Activated CD8-positive, alpha-beta memory T cell treated with anti-CD3 and anti-CD28 coated beads for 4 hours (primary cell): ENCODE measurements around the gene CYB561.
A peak's percentile ranks its signal among the peaks of the same experiment; 100 is the strongest.
"Not testable (repeated sequence)": the region's sequence is repeated elsewhere in the genome, so short reads cannot be mapped to it uniquely, and the experiment has no call there.

Source experiments
- DNase-seq, 2 donors: peaks; one replicate each; pipeline ENCODE4 v3.0.0-alpha.2; 2020; ENCODE audit warnings: low read depth in 2 of 2

CYB561 gene

DNA sequence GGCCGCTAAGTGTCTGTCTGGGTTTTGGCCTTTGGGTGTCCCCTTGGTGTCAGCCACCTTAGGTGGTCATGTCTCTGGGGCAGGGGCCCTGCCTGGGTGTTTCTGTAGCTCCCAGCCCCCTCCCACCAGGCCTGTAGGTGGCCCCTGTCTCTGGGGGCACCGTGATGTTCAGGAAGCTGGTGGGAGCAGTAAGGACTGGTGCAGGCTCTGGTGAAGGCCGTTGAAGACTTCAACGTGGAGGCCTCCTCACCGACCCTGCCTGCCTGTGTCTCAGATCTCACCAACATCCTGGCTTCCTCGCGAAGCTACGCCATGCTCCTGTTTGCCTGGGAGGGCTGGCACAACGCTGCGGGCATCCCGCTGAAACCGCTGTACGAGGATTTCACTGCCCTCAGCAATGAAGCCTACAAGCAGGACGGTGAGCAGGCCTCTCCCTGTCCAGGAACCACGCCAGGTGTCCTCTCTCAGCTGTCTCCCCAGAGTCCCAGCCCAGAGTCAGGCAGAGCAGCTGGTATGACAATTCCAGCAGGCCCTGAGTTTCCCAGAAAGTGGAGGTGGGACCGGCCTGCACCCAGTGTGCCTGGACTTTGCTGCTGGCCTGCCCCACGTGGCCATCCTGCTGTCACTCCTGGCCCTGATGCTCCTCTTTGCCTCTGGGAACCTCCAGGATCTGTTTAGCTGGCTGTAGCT lies 33.5 kb upstream of the CYB561 start:
- DNase-seq, result no peak

DNA sequence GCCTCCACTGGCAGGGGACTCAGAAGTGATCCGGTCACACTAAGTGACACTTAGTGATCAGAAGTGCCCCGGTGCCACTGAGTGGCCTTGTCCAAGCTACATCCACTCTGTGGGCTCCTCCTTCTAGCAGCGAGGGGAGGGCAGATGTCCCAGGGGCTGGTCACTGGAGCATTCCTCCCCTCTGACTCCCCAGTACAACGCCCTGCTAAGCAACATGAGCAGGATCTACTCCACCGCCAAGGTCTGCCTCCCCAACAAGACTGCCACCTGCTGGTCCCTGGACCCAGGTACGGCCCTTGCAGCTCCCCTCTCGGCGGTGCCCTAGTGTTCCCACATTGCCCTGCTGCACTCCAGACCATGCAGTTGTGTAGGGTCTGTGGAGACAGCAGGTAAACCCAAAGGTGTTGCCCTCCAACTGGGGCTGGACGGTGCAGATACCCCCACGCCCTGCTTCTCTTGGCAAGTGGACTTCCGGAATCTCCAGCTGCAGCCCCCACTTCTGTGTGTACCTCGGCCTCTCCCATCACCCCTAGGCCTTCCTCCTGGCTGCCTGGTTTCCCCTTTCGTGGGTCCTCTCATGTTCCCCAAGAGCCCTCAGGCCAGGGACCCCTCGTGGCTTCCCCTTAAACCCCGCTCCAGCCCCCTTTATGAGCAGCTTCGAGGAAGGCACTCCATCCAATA lies 32.8 kb upstream of the CYB561 start:
- DNase-seq, result peak; percentile 48 to 57

DNA sequence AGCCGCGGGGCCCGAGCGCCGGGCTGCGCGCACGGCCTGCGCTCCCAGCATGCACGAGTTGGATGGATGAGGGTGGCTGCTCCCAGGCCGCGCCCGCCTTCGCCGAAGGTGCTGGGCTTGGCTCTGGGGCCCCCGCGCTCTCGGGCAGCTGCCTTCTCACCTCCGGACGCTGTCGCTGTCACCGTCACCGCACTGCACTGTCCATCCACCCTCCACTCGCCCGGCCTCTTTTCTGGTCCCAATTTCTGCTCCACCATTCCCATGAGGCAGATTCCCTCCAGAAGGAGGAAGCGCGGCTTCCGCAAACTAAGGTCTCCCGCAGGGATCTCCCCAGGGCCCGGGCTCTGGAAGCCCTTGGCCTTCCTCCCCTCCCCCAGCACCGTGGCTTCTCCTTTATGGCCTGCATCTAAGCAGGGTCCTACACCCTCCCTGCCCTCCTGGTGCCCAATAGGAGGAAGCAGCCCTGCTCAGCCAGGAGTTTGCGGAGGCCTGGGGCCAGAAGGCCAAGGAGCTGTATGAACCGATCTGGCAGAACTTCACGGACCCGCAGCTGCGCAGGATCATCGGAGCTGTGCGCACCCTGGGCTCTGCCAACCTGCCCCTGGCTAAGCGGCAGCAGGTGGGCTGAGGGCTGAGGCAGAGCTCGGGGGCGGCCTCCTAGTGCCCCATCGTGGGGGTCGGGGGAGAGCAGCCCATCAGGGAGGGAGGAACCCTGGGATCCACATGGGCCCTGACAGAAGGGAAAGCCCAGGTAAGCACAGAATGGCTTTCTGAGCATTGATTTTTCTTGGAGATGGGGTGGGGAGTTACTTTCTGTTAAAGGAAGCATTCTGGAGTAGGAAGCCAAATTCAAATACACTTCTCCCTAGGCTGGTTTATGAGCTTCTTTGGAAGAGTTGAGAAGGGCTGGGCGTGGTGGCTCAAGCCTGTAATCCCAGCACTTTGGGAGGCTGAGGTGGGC lies 31.7 kb upstream of the CYB561 start:
- DNase-seq, result no peak

DNA sequence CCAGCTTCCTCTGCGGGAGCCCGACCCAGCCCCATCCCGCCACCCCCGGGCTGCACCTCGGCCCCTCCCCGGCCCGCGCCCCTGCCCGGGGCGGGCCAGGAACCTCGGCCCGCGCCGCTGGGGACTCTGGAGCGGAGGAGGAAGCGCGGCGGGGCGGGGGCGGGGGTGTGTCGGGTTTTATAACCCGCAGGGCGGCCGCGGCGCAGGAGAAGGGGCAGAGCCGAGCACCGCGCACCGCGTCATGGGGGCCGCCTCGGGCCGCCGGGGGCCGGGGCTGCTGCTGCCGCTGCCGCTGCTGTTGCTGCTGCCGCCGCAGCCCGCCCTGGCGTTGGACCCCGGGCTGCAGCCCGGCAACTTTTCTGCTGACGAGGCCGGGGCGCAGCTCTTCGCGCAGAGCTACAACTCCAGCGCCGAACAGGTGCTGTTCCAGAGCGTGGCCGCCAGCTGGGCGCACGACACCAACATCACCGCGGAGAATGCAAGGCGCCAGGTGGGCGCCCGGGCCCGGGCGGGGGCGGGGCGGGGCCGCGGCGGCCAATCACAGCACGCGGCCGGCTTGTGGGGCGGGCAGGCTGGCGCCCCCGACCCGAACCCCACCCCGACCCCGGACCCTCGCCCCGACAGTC lies 30.9 kb upstream of the CYB561 start, which contains the start of gene ACE:
Gene ACE (plus strand): TSS at position 208 of the 626 bp plus-strand sequence. CDS start 34 bp downstream, at position 242.
- DNase-seq, result no peak

DNA sequence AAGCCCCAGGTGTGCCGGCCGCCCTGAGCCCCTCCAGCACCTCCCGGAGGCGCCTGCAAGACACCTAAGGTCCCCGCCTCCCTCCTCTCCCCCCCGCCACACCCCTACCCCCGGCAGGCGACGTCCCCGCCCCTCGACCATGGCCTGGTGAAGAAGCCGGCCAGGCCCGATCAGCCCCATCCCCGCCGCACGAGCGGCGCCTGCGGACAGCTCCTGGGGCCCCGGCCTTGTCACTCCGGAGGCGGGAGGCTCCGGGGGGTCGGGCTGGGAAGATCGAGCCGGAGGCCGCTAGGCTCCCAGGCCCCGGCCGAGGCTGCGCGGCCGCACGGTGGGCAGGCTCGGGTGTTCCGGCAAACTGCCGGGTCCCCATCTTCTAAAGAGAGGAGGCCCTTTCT lies 30.4 kb upstream of the CYB561 start:
- DNase-seq, result no peak

DNA sequence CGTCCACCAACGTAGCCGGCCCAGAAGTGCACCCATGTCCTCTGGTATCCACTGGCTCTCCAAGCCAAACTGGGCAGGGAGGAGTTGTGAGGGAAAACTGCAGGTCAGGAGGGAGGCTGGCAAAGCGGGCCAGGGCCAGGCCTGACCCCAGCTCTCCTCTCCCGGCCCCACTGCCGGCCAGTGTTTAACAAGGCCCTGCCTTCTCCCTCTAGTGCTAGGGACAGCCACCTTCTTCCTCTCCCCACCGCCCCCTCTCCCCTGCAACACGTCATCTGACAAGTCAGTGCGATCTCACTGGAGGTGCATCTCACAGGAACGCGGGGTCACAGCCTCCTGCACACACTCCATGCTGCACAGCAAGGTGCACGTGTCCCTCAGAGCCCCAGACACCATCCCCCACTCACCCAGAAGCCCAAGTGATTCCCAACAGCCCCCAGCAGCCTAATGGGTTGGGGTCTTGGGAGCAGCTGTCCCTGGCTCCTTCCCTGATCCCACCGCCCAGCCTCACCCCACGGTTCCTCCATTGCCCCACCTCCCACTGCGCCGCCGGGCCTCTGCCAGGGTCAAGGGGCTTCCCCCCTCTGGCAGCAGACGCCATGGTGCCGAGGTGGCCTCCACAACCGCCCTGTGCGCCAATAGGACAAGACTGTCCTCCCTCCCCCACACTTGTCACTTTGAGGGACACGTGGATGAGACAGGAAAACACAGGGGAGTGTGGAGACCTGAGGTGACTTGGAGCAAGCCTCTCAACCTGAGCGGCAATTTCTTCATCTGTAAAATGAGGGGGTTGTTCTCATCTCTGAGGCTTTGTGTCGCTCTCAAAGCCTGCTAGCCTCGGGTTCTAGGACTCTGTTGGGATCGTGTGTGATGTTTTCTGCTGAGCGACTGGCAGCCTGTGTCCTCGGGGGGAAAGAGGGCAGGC lies 29.6 kb upstream of the CYB561 start:
- DNase-seq, result no peak

DNA sequence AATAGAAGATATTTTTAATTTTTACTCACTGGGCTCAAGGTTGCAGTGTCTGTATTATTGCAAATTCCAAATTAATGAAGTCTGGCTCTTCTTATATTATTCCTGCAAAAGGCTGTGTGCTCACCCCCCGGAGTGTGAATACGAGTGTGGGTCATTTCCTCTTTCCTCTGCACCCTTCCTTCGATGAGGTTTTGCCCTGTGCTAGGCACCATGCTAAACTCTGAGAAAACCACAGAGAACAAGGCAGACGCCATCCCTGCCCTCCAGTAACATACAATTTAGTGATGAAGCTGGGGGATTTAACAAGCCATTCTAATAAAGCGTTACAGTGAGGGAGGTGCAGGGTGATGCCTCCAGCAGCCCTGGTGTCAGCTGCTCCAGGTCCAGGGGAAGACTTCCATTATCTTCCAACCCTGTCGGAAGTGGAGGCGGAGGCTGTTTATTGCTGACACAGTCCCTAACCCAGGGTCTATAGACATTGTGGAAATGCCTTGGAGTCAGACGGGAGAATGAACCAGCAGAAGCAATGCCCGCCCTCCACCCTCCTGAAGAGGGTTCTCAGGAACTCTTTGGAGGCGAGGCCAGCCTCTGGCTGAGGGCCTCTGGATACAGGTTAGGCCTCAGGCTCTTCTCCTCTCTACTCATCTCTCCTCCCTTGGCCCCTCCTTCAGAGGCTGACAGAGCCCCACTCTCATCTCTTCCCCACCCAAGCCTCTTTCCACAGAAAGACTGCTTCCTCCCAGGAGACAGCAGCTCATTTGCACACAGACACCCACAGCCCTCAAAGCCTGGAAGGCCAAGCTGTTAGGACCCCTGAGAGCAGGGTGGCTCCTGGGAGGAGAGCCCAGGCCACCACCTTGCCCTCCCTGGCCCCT lies 28.7 kb upstream of the CYB561 start:
- no peak for DNase-seq

DNA sequence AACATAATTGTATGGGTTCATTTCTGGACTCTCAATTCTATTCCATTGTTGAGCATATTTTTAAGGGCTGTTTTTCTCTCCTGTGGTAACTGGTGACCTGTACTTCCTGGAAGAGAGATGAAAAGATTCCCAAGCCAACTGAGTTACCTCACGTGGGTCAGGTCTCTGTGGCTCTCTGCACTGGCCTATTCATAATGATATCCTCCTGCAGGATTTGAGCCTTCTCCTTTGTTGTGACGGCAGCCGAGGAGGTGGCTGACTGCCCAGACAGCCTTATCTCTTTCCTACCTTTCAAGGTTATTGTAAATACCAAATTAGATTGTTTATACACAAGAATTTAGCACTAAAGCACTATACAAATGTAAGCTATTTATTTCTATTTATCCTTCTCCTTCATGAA lies 28.1 kb upstream of the CYB561 start:
- no peak for DNase-seq

DNA sequence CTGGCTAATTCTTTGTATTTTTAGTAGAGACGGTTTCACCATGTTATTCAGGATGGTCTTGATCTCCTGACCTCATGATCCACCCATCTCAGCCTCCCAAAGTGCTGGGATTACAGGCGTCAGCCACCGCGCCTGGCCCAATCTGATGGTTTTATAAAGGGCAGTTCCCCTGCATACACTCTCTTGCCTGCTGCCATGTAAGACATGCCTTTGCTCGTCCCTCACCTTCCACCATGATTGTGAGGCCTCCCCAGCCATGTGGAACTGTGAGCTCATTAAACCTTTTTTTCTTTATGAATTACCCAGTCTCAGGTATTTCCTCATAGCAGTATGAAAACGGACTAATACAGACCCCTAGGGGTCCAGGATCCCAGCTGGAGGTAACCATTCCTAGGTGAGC lies 22.0 kb upstream of the CYB561 start:
- not testable (repeated sequence) for DNase-seq

DNA sequence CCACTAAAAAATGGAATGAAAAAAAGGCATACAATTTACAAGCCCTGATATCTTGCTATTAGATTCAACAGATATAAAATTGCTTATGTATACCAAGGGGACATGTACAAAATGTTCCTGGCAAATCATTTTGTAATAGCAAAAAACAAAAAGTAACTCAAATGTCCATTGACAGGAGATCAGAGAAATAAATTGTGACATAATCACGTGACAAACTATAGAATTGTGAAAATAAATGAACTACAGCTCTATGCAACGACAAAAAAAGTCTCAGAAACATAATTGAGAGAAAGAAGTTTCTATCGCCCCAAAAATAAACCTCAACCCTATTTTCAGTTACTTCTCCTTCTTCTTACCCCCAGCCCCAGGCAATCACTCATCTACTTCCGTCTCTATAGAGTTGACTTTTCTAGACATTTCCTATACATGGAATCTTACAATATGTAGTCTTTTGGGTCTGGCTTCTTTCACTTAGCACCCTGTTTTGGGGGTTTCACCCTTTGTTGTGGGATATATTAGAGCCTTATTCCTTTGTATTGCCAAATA lies 18.7 kb upstream of the CYB561 start:
- no peak for DNase-seq

DNA sequence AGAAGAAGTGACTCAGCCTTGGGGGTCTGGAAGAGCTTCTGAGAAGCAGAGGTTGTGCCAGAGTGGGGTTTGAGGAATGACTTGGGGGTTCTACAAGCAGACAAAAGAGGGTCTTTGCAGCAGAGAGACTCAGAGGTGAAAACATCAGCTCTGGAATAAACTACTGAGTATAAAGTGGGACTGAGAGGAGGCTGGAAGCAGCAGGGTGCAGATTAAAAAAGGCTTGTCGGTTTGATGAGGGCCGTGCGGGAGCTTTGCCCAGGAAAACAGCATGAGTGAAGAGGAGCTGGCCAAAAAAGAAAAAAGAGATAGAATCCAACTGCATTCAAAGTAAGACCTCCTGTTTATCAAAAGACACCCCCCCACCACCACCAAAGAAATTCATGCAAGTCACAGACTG lies 17.7 kb upstream of the CYB561 start:
- DNase-seq, result no peak

DNA sequence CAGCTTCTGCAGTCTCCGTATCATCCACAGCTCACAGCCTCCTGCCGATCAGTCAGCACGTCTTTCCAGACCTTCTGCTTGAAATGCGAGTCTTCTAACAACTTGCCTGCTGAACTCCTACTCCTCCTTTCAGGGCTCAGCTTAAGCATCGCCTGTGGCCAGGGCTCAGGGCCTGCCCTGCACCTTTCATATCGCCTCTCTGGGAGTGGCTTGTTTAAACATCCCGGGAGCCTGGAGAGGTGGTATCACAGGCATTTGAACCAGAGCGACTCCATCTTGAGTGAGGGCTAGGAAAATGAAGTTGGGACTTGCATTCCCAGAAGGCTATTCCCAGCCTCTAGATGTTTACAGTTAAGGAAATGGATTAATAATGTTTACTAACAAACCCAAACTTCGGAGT lies 13.9 kb upstream of the CYB561 start:
- DNase-seq, result no peak

DNA sequence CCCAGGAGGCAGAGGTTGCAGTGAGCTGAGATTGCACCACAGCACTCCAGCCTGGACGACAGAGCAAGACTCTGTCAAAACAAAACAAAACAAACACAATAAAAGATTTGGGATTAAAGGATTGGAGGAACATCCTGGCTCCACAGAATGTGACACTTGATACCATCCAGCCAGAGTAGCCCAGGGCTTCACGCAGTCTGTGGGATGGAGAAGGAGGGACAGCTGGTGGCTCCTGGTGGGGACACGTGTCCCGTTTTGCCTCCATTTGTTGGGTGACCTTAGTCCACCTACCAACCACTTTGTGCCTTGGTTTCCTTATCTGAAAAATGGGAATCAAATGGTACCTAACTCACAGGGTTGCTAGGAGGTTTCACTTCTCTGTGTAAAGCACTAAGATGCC lies 12.4 kb upstream of the CYB561 start:
- no peak for DNase-seq

DNA sequence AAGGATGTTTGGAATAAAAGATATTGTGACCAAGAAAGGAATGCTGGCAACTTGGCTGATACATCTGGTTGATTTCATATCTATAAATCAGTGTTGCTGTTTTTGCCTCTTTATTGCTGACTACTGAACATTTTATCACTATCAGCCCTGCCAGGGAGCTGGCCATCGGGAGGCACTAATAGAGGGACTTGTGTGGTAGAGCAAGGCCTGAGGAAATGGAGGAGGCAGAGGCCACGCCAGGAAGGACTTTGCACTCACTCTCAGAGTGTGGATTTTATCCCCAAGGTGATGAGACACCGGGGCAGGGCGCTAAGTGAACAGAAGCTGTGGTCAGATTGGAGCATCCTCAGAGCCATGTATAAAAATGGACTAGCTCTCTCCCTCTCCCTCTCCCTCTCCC lies 9.3 kb upstream of the CYB561 start:
- no peak for DNase-seq

DNA sequence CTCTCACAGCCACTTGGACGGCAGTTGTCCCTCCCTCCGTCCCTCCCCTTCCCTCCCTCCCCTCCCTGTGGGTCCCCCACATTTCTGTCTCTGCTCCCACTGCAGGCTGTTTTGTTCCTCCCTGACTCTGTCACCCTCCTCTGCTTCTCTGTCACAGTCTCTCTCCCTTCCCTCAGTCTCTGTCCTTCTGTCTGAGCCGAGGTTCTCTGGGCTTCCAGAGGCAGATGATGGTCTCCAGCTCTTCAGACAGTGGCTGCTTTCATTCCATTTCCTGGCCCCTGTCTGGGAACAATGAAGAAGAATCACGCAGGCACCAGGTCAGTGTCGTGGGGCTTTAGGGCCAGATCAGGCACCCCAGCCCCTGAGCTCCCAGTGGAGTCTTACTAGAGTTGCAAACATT lies 8.8 kb upstream of the CYB561 start:
- DNase-seq, result no peak

DNA sequence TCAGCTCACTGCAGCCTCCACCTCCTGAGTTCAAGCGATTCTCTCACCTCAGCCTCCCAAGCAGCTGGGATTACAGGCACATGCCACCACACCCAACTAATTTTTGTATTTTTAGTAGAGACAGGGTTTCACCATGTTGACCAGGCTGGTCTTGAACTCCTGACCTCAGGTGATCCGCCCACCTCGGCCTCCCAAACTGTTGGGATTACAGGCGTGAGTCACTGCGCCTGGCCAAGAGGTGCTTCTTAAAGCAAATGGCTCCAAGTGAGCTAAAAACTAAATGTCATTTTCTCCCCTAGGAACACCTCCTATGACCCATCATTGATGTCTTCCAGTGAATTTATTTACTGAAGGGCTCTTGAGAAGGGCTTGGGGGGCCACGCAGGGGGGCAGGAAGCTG lies 8.3 kb upstream of the CYB561 start:
- DNase-seq, result not testable (repeated sequence)

DNA sequence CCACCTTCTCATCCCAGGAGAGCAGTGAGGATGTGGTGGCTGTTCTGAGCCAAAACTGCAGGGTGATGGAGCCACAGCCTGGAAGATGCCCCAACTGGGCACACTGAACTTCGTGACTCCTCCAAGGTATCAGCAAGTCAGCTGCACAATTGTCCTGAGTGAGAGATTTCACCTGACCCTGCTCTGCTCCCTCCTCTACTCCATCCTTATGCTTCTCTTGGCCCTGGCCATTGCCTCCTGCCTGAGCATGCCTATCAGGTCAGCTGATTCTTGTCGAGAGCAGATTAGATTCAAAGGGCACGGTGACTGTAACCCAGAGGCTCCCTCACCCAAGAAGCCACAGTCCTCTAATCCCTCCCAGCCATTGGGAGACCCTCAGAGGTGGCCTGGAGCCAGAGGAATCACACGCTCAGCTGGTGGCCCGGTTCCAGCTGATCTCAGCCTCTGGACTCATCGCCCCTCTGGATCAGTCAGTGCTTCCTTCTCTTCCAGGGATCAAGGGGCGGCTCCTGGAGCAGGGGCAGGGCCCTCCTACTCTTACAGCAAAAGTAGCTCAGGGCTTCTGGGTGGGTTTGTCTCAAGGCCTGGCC lies 7.0 kb upstream of the CYB561 start:
- DNase-seq, result no peak

DNA sequence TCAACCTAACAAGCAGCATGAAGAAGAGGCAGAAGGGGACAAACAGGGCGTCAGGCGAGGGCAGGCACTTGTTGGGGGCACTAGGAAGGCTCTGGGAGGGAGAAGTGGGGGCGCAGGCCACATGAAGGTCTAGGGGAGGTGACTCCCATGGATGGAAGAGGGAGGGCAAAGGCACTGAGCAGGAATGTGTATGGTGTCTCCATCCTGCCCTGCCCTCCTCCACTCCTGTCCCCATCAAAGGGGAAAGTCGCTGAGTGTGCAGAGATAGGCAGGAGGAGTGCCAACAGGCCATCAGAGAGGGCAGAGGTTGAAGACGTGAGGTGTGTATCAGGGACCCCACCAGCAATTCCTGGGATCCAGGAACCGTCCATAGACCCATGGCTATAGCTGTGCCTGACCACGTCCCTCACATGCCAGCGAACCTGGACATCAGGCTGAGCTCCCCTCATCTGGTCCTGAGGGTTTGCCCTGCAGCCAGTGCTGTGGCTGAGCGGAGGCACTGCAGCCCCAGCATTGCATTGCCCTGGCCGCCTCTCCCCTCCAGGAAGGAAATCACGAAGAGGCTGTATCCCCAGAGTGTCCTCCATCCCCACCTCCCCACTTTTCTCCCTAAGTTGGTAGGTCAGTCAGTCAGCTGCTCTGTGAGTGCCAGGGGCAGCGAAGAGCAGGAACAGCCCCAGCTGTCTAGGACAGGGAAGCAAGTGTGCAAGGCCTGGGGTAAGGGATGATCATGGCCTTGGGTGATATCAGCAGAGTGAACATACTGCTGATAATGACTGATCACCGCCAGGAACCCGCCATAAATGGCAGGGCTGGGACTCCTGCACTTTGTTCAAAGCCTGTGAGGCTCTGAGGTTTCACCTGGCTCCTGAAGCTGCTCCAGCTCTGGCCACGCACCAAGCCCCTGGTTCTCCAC lies 6.2 kb upstream of the CYB561 start:
- no peak for DNase-seq
